ENCODE results near the gene INSM1.

DNA sequence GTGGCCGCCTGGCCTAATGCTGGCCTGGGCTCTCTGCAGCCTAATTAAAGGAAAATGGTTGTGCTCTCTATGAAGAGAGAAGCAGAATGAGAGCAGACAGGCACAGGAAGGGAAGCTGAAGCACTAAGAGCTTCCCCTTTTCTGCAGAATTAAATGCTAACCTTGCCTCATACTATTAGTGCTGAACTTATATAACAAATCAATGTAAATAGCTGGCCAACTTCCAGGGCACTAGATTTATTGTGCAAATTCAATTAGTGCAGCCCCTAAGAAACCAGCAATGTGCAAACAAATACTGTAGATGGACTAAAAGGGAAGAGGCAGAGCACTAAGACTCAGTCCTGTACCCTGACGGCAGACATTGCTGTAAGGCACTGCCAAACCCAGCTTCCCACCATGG is 36.1 kb upstream of the INSM1 start:
- TF ChIP-seq, protein P1, sequence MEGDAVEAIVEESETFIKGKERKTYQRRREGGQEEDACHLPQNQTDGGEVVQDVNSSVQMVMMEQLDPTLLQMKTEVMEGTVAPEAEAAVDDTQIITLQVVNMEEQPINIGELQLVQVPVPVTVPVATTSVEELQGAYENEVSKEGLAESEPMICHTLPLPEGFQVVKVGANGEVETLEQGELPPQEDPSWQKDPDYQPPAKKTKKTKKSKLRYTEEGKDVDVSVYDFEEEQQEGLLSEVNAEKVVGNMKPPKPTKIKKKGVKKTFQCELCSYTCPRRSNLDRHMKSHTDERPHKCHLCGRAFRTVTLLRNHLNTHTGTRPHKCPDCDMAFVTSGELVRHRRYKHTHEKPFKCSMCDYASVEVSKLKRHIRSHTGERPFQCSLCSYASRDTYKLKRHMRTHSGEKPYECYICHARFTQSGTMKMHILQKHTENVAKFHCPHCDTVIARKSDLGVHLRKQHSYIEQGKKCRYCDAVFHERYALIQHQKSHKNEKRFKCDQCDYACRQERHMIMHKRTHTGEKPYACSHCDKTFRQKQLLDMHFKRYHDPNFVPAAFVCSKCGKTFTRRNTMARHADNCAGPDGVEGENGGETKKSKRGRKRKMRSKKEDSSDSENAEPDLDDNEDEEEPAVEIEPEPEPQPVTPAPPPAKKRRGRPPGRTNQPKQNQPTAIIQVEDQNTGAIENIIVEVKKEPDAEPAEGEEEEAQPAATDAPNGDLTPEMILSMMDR (IDR thresholded peaks at IDR 0.05) = no peak
- no peak for TF ChIP-seq EP300 (IDR thresholded peaks at IDR 0.05)
